ENCODE data around the gene NEDD4L.
"Not testable (repeated sequence)": the region's sequence is repeated elsewhere in the genome, so short reads cannot be mapped to it uniquely, and the experiment has no call there.

NEDD4L gene

GRCh38 chr18:58239879-58240278 is 195.9 kb downstream of the NEDD4L start:
- DNase-seq (ENCODE audit: low spot score), result no peak

GRCh38 chr18:58241026-58241679 is 197.1 kb downstream of the NEDD4L start:
- DNase-seq (ENCODE audit: low spot score), result no peak

- DNase-seq (ENCODE audit: low spot score), result no peak
Measured at GRCh38 chr18:58241877-58242276, 197.9 kb downstream of the NEDD4L start.

- DNase-seq (ENCODE audit: low spot score), result no peak
Measured at GRCh38 chr18:58242435-58242834, 198.4 kb downstream of the NEDD4L start.

GRCh38 chr18:58242968-58243367 is 198.9 kb downstream of the NEDD4L start:
- no peak for DNase-seq (ENCODE audit: low spot score)

GRCh38 chr18:58243401-58243800 is 199.4 kb downstream of the NEDD4L start:
- no peak for DNase-seq (ENCODE audit: low spot score)

- no peak for DNase-seq (ENCODE audit: low spot score)
Measured at GRCh38 chr18:58247363-58247834, 203.4 kb downstream of the NEDD4L start.

GRCh38 chr18:58249712-58250111 is 205.7 kb downstream of the NEDD4L start:
- no peak for DNase-seq (ENCODE audit: low spot score)

- DNase-seq (ENCODE audit: low spot score), result no peak
Measured at GRCh38 chr18:58251416-58251815, 207.4 kb downstream of the NEDD4L start.

GRCh38 chr18:58252166-58252565 is 208.1 kb downstream of the NEDD4L start:
- no peak for DNase-seq (ENCODE audit: low spot score)

- no peak for DNase-seq (ENCODE audit: low spot score)
Measured at GRCh38 chr18:58253318-58253717, 209.3 kb downstream of the NEDD4L start.

- no peak for DNase-seq (ENCODE audit: low spot score)
Measured at GRCh38 chr18:58253871-58254270, 209.8 kb downstream of the NEDD4L start.

GRCh38 chr18:58254873-58255511 is 211.0 kb downstream of the NEDD4L start:
- peak; percentile 63 for DNase-seq (ENCODE audit: low spot score)

GRCh38 chr18:58255701-58256311 is 211.8 kb downstream of the NEDD4L start:
- no peak for DNase-seq (ENCODE audit: low spot score)

- DNase-seq (ENCODE audit: low spot score), result no peak
Measured at GRCh38 chr18:58256316-58257080, 212.5 kb downstream of the NEDD4L start.

- DNase-seq (ENCODE audit: low spot score), result no peak
Measured at GRCh38 chr18:58257461-58257860, 213.4 kb downstream of the NEDD4L start.

- no peak for DNase-seq (ENCODE audit: low spot score)
Measured at GRCh38 chr18:58258692-58259342, 214.8 kb downstream of the NEDD4L start.

GRCh38 chr18:58263055-58263957 is 219.3 kb downstream of the NEDD4L start:
- DNase-seq (ENCODE audit: low spot score), result no peak

GRCh38 chr18:58264075-58264474 is 220.0 kb downstream of the NEDD4L start:
- no peak for DNase-seq (ENCODE audit: low spot score)

GRCh38 chr18:58264840-58265239 is 220.8 kb downstream of the NEDD4L start:
- DNase-seq (ENCODE audit: low spot score), result no peak

GRCh38 chr18:58265489-58265888 is 221.5 kb downstream of the NEDD4L start:
- not testable (repeated sequence) for DNase-seq (ENCODE audit: low spot score)

Data from iPS-NIHi11 (cell line).